Fibroblast of pulmonary artery (primary cell): ENCODE data around the gene GPC5.
A peak's percentile ranks its signal among the peaks of the same experiment; 100 is the strongest.

ENCODE experiments used
- DNase-seq: peaks from one replicate; pipeline ENCODE4 v3.0.0-alpha.2; 2010; ENCODE audit warnings: low read depth
- H3K4me3 ChIP-seq: replicated peaks from 2 replicates; pipeline ENCODE4 v1.5.1; 2011; ENCODE audit warnings: low read depth, mild to moderate bottlenecking, control low read depth, low read length, moderate library complexity
- TF ChIP-seq, protein P1 (sequence below): IDR thresholded peaks from 2 replicates; pipeline ENCODE4 v1.5.1; 2011; ENCODE audit warnings: mild to moderate bottlenecking, control low read depth, low read length, inconsistent platforms; ENCODE audit errors: missing control alignments

GPC5 gene

DNA sequence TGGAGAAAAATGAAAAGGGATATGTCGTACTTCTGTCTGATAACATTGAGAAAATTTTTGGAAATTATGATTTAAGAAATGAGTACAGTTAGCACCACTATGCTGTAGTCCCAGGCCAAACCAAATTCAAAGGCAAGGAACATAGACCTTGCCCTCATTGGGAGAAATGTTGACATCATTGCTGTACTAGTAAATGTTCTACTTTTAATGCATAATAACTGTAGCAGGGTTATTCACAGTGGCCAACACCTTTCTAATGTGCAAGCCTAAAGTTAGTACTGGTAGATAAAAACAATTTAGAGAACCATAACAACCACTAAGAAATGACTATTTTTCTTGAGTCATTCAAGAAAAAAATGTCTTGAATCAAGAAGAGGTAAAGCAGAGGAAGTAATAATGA, 1035.5 kb downstream of the GPC5 start:
- no peak for DNase-seq
- TF ChIP-seq, protein P1, sequence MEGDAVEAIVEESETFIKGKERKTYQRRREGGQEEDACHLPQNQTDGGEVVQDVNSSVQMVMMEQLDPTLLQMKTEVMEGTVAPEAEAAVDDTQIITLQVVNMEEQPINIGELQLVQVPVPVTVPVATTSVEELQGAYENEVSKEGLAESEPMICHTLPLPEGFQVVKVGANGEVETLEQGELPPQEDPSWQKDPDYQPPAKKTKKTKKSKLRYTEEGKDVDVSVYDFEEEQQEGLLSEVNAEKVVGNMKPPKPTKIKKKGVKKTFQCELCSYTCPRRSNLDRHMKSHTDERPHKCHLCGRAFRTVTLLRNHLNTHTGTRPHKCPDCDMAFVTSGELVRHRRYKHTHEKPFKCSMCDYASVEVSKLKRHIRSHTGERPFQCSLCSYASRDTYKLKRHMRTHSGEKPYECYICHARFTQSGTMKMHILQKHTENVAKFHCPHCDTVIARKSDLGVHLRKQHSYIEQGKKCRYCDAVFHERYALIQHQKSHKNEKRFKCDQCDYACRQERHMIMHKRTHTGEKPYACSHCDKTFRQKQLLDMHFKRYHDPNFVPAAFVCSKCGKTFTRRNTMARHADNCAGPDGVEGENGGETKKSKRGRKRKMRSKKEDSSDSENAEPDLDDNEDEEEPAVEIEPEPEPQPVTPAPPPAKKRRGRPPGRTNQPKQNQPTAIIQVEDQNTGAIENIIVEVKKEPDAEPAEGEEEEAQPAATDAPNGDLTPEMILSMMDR: no peak
- no peak overlapping the region for H3K4me3 ChIP-seq

GRCh38 chr13:92436924-92437323, 1038.5 kb downstream of the GPC5 start:
- DNase-seq: no peak
- TF ChIP-seq, protein P1: no peak
- H3K4me3 ChIP-seq: no peak overlapping the region

GRCh38 chr13:92444244-92444643, 1045.8 kb downstream of the GPC5 start:
- H3K4me3 ChIP-seq: no peak overlapping the region
- no peak for DNase-seq
- TF ChIP-seq, protein P1: no peak

- no peak for DNase-seq
- TF ChIP-seq, protein P1: no peak
These were observed 1052.6 kb downstream of the GPC5 start for GRCh38 chr13:92451060-92451459.

GRCh38 chr13:92452840-92453239, 1054.4 kb downstream of the GPC5 start:
- TF ChIP-seq, protein P1: no peak
- no peak for DNase-seq
- H3K4me3 ChIP-seq: no peak overlapping the region

More at GRCh38 chr13:92451060-92451459, 1052.6 kb downstream of the GPC5 start:
- no peak overlapping the region for H3K4me3 ChIP-seq

DNA sequence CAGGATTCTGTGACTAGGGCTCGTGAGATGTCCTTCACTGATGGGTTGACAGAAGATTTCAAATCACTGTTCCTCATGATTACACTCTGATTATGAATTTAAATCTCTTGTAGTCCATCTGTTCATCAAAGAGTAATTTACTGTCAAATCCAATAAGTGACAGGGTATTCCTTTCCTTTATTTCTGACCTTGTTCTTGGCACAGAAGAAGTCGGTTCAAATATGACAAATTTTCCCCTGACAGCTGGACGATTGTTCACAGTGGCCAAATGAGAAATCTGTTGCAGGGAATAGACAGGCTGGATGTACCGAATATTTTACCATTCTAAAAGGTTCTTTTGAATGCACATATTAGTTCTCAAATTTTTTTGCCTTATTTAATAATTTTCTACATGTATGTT, 1060.9 kb downstream of the GPC5 start:
- no peak overlapping the region for H3K4me3 ChIP-seq
- TF ChIP-seq, protein P1: no peak
- DNase-seq: no peak

DNA sequence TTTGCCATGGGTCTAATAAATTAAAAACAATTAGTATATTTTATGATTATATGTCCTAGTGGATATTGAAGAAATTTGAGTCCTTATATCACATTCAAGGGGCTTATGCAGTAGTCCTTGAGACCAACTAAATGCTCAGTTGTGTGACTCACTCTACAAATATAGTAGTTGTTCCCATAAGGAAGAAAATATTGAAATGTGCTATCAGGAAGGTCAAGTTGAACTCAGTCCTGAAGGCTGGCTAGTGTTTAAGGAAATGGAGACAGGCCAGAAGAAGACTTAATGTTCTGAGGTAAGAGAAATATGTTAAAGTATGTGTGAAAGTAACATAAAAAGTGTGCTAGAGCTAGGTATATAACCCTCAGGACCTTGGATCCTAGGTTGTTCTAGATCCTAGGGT, 1062.1 kb downstream of the GPC5 start:
- TF ChIP-seq, protein P1: no peak
- no peak overlapping the region for H3K4me3 ChIP-seq
- DNase-seq: peak; percentile 7
